Esophagus (tissue), 2 donors: Measurements from ENCODE around the gene FKRP. TPM values are rescaled to one million over a fixed set of nuclear protein-coding genes. Genes with fewer than 3 reads are reported as not detected.

Source experiments
- H3K27ac ChIP-seq, 2 donors: one replicate each; pipeline ENCODE4 v1.5.1; 2013; ENCODE audit warnings: low read depth in 2 of 2, mild to moderate bottlenecking in 2 of 2, inconsistent platforms in 1 of 2, low read length in 1 of 2, moderate library complexity in 1 of 2
- H3K27me3 ChIP-seq, 2 donors: one replicate each; pipeline ENCODE4 v1.6.1; 2013; ENCODE audit warnings: low read length in 2 of 2, control low read depth in 1 of 2, mild to moderate bottlenecking in 1 of 2; ENCODE audit not compliant: insufficient read depth in 2 of 2, control insufficient read depth in 1 of 2
- H3K36me3 ChIP-seq, 2 donors: one replicate each; pipeline ENCODE4 v1.6.1; 2013; ENCODE audit warnings: low read length in 1 of 2; ENCODE audit not compliant: control insufficient read depth in 2 of 2, insufficient read depth in 2 of 2
- H3K4me1 ChIP-seq, 2 donors: one replicate each; pipeline ENCODE4 v1.6.1; 2013; ENCODE audit warnings: low read length in 1 of 2; ENCODE audit not compliant: control insufficient read depth in 2 of 2, insufficient read depth in 2 of 2
- H3K4me3 ChIP-seq, 2 donors: one replicate each; pipeline ENCODE4 v1.5.1; 2013; ENCODE audit warnings: low read length in 2 of 2, mild to moderate bottlenecking in 2 of 2, low read depth in 1 of 2, moderate library complexity in 1 of 2
- H3K9me3 ChIP-seq, 2 donors: one replicate each; pipeline ENCODE4 v1.6.1; 2013; ENCODE audit warnings: mild to moderate bottlenecking in 2 of 2, low read depth in 1 of 2, low read length in 1 of 2, moderate library complexity in 1 of 2; ENCODE audit not compliant: control insufficient read depth in 2 of 2, insufficient read depth in 1 of 2
- WGBS, 2 donors: extraction: QIAGEN DNeasy Blood & Tissue Kit; methylation state at CpG; one replicate each; pipeline ENCODE4 v1.1.7; 2013; 5-methylcytosine and 5-hydroxymethylcytosine counted together
- polyA plus RNA-seq, 2 donors: library from polyadenylated mRNA; stranded (reverse); fragments of 200-250 nt; gene quantifications; one replicate each; pipeline ENCODE4 v1.2.3, GENCODE V29; 2013
- donor health status: healthy with polysubstance abuse.
- donor health status: Bipolar disorder and iron deficiency.

The FKRP gene
- polyA plus RNA-seq, 2 donors: 7.1 to 10.1 TPM

GRCh38 chr19:46718934-46719622 is 26.8 kb upstream of the FKRP start:
- peak overlapping the region; percentile 8 to 92 for H3K27ac ChIP-seq
- WGBS, 2 donors: 76 to 77% methylated on average over 15 of the region's 15 CpGs
- peaks cover 0 to 10% of the 10 kb centered on the region in 2 donors for H3K4me1 ChIP-seq
- no peak overlapping the region for H3K4me3 ChIP-seq
- H3K36me3 ChIP-seq: peaks cover 7 to 44% of the 10 kb centered on the region in 2 donors
- no peaks in the 10 kb centered on the region for H3K9me3 ChIP-seq
- H3K27me3 ChIP-seq: no peaks in the 10 kb centered on the region

DNA sequence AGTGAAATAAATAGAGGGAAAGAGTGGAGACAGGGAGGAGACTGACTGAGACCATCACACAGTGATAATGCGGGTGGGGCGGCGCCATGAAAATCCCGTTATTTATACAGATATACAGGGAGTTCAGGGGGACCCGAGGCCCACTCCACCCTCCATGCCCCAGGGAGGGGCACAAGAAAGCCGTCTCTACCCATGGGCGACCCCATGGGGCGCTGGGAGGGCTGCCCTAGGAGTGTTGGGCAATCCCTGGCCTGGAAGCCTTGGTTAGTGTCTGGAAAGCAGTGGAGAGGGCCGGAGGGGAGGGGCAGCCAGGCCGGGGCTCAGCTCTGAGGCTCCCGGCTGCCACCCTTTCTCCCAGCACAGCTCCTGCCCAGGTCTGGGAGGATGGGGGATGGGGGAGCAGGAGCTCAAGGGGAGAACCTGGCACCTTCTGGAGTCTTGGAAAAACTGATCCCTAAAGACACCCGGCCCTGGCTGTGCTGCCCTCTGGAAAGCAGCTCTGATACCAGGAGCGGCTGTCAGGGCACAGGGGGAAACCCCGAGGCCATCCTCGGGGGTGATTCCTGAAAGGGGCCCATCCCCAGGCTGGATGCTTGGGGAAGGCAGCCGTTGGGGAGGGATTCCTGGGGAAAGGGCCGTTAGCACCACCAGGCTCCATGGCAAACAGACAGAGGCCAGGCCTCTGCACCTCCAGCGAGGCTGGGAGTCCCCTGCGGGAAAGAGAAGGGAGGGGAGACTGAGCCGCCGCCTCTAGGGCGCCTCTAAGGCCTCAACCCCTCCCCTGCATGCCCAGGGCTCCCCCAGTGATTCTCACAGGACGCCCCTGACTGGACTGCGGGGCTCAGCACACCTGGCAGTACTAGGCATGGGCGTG is 26.0 kb upstream of the FKRP start:
- WGBS, 2 donors: 78% methylated on average over 24 to 25 of the region's 25 CpGs
- no peak overlapping the region for H3K27ac ChIP-seq
- peaks cover 14 to 51% of the 10 kb centered on the region in 2 donors for H3K36me3 ChIP-seq
- peaks cover 0 to 10% of the 10 kb centered on the region in 2 donors for H3K4me1 ChIP-seq
- H3K4me3 ChIP-seq: no peak overlapping the region
- no peaks in the 10 kb centered on the region for H3K9me3 ChIP-seq
- H3K27me3 ChIP-seq: no peaks in the 10 kb centered on the region

DNA sequence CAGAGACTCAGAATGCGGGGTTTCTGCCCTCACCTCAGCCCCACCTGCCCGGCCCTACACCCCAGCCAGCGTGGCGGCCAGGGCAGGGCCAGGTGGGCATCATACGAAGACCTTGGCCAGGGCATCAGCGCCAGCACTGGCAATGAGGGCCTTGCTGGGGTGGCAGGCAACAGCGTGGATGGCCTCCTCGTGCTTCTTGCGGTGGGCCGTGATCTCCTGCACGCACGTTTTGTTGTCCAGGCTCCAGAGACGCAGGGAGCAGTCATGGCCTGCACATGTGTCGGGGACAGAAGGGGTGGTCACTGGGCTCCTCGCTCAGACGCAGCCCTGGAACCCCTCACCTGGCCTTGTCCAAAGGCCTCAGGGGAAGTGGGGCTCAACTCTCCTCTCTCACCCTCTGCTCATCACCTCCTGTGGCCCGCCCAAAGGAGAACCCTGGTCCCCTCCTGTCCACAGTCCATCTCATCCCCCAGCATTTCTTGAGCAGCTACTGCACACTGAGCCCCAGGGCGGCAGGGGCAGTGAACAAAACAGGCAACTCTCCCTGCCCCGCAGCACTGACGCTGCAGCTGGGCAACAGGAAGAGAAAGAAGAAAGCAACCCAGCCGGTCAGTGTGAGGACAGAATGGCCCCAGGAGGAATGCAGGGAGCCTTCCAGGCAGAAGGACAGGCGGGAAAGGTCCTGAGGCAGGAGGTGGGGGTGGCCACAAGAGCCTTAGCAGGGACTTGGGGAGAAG is 25.2 kb upstream of the FKRP start:
- H3K27me3 ChIP-seq: no peaks in the 10 kb centered on the region
- H3K27ac ChIP-seq: peak overlapping the region in 1 of 2 donors; percentile 20
- H3K9me3 ChIP-seq: no peaks in the 10 kb centered on the region
- 91 to 92% methylated on average over 22 of the region's 22 CpGs for WGBS, 2 donors
- no peak overlapping the region for H3K4me3 ChIP-seq
- peaks cover 19 to 59% of the 10 kb centered on the region in 2 donors for H3K36me3 ChIP-seq
- H3K4me1 ChIP-seq: peaks cover 0 to 10% of the 10 kb centered on the region in 2 donors

DNA sequence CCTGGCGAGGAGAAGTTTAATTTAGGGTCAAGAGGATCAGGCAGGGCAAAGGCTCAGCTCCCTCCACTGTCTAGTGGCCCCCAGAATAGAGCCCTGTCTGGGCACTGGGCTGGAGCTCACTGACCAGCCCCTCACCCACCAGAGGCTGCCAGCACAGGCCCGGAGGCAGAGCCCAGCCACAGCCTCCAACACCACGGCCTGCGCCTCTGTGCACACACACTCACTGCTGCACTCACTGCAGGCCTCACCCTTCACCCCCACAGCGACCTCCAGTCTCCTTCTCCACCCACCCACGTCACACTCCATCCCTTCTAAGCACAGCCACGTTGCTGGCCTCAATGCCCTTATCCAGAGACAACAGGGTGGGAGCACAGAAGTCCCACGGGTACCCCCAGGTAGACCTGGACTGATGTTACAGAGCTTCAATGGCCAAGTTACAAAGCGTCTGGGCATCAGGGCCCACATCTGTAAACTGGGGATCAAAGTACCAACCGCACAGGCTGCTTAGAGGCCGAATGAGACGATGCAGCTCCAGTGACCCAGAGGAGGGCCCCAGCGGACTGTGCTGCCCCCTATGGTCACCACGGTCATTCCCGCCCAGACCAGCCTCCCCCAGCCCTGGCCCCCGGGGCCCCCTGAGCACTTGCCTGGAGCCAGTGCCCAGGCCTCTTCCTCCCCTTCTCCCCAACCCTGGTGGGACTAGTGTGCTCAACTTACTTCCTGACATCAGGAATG is 24.4 kb upstream of the FKRP start:
- Histone ChIP-seq H3K27ac (peak overlapping the region in 1 of 2 donors; percentile 20), H3K9me3 (no peaks in the 10 kb centered on the region), H3K27me3 (no peaks in the 10 kb centered on the region), H3K4me3 (no peak overlapping the region), H3K4me1 (peaks cover 0 to 10% of the 10 kb centered on the region in 2 donors), H3K36me3 (peaks cover 23 to 65% of the 10 kb centered on the region in 2 donors)
- WGBS, 2 donors: 85% methylated on average over 16 of the region's 16 CpGs

DNA sequence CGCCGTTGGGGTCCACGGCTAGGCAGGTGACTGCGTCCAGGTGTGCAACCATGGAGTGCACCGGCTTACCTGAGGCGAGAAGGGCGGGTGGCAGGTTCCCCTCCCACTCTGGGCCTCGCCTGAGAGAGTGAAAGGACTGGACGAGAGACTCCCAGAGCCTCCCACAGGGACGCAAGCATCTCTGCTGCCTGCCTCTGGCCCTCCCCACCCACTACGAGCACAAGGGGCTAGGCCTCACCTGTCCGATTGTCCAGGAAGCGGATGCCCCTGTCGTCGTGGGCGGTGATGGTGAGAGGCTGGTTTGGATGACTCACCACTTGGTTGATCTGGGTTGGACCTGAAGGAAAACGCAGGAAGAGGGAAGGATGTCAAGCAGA is 23.9 kb upstream of the FKRP start:
- H3K27me3 ChIP-seq: no peaks in the 10 kb centered on the region
- H3K27ac ChIP-seq: peak overlapping the region in 1 of 2 donors; percentile 13
- peaks cover 0 to 10% of the 10 kb centered on the region in 2 donors for H3K4me1 ChIP-seq
- 78 to 83% methylated on average over 17 of the region's 17 CpGs for WGBS, 2 donors
- H3K9me3 ChIP-seq: no peaks in the 10 kb centered on the region
- peaks cover 27 to 70% of the 10 kb centered on the region in 2 donors for H3K36me3 ChIP-seq
- no peak overlapping the region for H3K4me3 ChIP-seq

GRCh38 chr19:46722421-46723022 is 23.3 kb upstream of the FKRP start:
- peaks cover 0 to 8% of the 10 kb centered on the region in 2 donors for H3K4me1 ChIP-seq
- no peaks in the 10 kb centered on the region for H3K9me3 ChIP-seq
- WGBS, 2 donors: 84 to 89% methylated on average over 25 of the region's 25 CpGs
- H3K36me3 ChIP-seq: peaks cover 27 to 75% of the 10 kb centered on the region in 2 donors
- no peaks in the 10 kb centered on the region for H3K27me3 ChIP-seq
- H3K27ac ChIP-seq: peak overlapping the region in 1 of 2 donors; percentile 13
- H3K4me3 ChIP-seq: no peak overlapping the region

GRCh38 chr19:46723023-46723461 is 22.8 kb upstream of the FKRP start:
- H3K36me3 ChIP-seq: peaks cover 27 to 81% of the 10 kb centered on the region in 2 donors
- peaks cover 0 to 3% of the 10 kb centered on the region in 2 donors for H3K4me1 ChIP-seq
- no peak overlapping the region for H3K27ac ChIP-seq
- no peaks in the 10 kb centered on the region for H3K27me3 ChIP-seq
- no peak overlapping the region for H3K4me3 ChIP-seq
- H3K9me3 ChIP-seq: no peaks in the 10 kb centered on the region
- 83 to 85% methylated on average over 15 to 16 of the region's 16 CpGs for WGBS, 2 donors

DNA sequence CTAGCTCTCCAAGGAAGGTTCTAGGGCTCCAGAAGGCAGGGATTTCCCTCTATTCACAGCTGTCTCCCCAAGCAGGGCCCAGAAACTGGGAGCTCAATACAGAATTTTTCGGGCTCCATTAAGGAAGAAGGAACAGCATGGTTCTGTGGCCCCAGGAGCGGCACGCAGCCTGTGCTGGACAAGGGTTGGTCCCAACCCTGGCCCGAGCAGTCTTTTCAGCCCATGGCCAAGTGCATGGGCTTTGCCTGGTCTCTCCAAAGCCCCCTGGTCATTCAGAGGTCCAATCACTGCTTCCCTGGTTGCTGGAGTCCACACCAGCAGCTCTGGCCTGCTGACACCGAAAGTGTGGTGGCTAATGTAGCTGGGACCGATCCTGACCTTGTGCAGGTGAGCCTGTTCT is 22.4 kb upstream of the FKRP start:
- H3K4me3 ChIP-seq: no peak overlapping the region
- no peaks in the 10 kb centered on the region for H3K27me3 ChIP-seq
- no peaks in the 10 kb centered on the region for H3K9me3 ChIP-seq
- no peak overlapping the region for H3K27ac ChIP-seq
- H3K4me1 ChIP-seq: peaks cover 0 to under 1% of the 10 kb centered on the region in 2 donors
- peaks cover 27 to 85% of the 10 kb centered on the region in 2 donors for H3K36me3 ChIP-seq
- WGBS, 2 donors: 96 to 97% methylated on average over 6 of the region's 6 CpGs
